Amniotic stem cell (primary cell): Measurements from ENCODE around the gene GPATCH2L.

Experiments used
- DNase-seq: peaks from one replicate; lab custom pipeline; 2025; lab: John Stamatoyannopoulos, UW

GPATCH2L gene

DNA sequence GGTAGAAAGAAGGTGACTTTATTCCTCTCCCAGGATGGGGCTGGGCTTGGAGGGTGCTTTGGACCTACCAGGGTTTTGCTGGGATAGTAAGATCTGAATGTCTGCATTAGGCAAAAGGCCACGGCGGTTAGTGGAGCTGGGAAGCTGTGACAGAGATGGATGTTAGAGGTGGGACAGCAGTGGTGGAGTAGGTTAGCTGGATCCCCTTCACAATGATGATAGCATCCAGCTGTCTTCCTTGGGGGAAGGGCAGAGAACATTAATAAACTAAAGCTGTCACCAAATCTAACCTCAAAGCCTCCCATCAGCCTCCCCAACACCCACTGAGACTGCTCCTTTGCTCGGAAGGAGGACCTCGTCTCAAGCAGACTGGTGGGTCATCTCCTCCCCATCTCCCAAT is 104.8 kb downstream of the GPATCH2L start:
- DNase-seq: no peak

DNA sequence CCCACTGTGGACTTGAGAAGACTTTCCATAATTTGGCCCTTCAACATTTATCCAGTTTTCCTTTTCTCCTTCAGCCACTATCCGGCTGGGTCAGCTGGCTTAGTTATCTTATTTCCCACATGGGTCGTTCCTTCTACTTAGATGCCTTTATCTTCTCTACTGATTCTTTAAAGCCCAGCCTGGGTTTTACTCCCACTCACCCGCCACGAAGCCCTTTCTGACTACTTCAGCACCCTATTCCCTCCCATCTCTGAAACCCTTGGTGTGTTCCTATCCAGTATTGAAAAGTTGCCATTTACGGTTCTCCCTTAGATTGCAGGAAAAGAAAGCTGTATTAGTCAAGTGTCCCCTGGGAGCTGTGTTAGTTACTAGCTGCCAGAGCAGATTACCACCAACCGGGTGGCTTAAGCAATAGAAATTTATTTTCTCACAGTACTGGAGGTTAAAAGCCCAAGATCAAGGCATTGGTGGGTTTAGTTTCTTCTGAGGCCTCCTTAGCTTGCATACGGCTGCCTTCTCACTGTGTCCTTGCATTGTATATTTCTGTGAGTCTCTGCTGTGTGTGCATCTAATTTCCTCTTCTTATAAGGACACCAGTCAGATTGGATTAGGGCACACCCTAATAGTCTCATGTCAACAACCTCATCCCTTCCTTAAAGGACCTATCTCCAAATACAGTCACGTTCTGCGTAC is 105.5 kb downstream of the GPATCH2L start:
- DNase-seq: no peak

DNA sequence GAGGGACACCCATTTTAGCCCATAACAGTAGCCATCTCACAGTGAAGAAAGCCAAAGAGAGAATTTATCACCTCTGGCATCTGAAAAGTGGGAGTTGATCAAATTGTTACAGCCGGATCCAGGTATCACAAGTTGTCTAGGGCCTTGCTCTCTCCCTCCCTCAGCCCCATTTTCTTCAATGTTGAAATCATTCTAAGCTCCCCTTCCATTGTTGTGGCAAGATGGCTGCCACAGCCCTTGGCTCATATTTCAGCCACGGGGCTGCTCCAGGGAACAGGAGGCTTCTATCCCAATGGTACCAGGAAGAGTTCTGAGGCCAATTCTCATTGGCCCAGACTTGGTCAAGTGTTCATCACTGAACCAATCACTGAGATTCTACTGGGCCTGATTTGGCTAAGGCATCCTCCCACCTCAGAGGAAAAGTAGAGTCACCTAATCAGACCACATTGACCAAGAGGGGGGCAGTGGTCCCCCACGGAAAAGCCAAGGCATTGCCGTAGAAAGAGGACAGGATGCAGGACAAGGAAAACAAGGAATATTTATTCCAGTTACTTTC is 106.2 kb downstream of the GPATCH2L start:
- DNase-seq: no peak

- DNase-seq: no peak
These were observed 107.5 kb downstream of the GPATCH2L start for GRCh38 chr14:76259029-76259735.

GRCh38 chr14:76260749-76261148 is 109.0 kb downstream of the GPATCH2L start:
- no peak for DNase-seq

- no peak for DNase-seq
These were observed 109.7 kb downstream of the GPATCH2L start for GRCh38 chr14:76261371-76261811.

DNA sequence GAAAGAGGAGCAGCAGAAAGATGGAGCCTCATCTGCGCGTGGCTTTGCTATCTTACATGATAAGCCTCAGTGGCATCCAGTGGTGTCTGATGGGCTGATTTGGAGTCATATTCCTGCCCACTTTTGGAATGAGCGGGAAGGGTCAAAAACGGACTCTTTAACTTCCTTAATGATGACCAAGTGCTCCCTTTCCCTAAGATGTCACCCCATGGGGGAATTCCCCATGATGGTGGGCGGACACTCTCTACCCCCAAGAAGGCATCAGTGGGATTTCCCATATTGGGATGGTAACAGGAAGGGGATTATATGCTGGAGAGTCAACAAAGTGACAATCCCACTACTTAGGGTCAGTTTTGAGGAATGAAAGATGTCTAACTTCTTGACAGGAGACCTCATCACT is 110.9 kb downstream of the GPATCH2L start:
- no peak for DNase-seq
